Myocyte (in vitro differentiated cells): ENCODE measurements around the gene SLC22A23. TPM values are rescaled to one million over a fixed set of nuclear protein-coding genes. Genes with fewer than 3 reads are reported as not detected.

Source experiments
- DNase-seq: peaks from one replicate; pipeline ENCODE4 v3.0.0-alpha.2; 2012; ENCODE audit warnings: low read depth
- total RNA-seq: library from RNA; depleted of rRNA; stranded (reverse); fragments of >200 nt; gene quantifications from 2 replicates; pipeline ENCODE4 v1.2.3, GENCODE V29; 2014

SLC22A23 gene
- total RNA-seq, 1 donor from 2014 or later, result 1.9 TPM

DNA sequence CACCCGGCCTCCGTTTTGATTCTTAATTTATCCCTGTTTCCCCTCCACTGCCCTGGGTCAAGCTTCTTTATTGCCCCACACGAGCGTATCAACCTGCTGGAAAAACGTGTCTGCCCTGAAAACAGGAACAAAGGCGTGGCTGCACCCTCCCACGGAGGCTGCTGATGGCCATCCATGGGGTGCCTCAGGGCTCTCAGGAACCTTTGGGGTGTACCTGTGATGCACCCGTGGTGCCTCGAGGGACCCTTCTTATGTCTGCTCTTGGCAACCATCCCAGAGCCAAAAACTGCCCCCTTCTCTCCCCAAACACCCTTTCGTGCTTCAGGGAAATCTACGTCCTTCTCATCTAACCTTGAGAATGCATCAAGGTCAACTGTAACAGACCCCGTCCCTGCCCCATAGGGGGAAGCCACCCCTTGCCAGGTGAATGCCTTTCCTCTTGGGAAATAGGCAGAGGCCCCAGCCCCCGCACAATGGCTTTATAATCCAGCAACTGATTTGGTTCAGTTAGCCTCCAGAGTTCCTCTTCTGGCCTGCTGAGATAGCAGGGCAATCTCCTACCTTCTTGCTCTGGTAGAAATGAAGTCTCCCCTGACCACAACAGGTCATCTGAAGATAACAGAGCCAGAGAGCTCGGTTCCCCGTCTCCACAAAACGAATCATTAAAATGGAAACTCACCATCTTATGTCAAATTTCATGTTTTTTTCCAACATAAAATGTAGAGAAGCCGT, 168.7 kb downstream of the SLC22A23 start:
- no peak for DNase-seq

DNA sequence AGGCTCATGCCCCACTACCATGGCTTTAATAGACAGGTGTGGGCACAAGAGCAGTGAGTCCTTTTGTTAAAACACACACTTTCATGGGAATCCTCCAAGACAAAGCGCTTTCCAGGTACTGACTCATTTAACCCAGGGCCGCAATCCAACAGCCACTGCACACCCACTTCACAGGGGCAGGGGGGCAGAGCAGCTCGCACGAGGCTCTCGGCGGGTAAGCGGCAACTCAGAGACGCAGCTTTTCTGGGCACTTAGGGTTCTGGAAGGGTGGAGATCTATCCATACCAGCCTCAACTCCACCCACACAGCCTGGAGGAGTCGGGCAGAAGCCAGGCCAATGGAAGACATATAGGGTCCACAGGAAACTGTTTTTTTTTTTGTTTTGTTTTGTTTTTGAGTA, 169.5 kb downstream of the SLC22A23 start:
- DNase-seq, result no peak

DNA sequence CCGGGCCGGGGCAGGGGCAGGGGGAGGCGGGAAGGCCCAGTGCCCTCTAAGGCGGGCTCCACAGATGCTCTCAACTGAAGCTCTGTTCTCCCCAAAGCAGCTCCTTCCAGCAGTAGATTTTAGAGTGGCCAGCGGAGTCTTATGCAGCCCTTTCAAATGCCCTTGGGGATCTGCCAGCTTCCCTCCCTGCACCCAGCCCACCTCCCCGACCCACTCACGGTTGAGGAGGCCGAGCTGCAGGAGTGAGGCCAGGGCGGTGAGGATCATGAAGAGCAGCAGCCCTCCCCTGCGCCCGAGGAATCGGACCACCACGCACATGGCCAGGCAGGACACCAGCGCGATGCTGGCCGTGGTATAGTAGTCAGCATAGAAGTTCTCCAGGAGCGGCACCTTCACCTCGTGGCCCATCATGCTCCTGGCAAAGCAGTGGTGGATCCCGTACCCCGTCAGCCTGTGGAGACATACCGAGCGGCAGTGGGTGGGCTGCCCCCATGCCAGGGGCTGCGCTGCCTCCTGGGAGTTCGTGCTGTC, 170.1 kb downstream of the SLC22A23 start:
- DNase-seq, result no peak

DNA sequence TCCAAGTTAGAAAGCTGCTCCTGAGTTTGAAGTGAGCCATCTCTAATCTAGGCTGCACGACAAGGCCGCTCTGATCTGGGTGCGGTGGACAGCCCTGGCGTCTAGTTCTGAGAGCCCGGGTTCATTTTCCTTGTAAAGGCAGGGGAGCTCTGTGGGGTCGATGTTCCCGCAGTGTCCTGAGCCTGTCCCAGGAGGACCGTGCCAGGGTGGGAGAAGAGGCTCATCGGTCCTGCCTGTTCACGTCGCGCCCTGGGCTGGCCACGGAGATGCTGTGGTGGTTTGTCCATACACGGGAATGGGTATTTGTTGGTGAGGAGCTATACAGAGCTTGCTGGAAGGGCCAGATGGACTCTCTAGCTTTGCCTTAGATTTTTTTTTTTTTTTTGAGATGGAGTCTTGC, 171.1 kb downstream of the SLC22A23 start:
- no peak for DNase-seq

DNA sequence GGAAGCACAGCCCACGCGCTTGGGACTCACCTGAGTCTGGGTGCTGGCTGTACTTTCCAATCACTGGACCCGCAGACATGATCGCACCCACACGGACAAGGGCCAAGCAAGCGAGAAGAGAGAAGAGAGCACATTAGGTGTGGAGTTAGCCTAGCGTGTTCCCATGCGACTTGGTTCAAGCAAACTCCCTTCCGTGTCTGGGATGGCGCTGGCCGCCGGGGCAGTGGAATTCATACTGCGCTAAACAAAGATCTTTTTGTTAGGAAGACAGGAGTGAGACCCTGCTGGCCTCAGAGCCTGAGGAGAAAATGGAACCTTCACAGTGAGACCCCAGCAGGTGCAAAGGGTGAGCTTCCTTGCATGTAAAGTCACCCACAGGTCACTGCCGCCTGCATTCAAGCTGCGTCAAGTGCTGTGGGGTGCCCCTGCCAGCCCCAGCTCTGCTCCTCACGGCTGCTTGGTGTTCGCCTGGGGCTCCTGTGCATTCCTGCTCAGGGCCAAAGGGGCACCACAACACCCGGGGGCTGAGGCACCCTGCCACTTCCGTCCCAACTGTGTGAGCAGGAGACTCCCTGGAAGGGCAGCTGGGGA, 171.7 kb downstream of the SLC22A23 start:
- DNase-seq, result no peak

DNA sequence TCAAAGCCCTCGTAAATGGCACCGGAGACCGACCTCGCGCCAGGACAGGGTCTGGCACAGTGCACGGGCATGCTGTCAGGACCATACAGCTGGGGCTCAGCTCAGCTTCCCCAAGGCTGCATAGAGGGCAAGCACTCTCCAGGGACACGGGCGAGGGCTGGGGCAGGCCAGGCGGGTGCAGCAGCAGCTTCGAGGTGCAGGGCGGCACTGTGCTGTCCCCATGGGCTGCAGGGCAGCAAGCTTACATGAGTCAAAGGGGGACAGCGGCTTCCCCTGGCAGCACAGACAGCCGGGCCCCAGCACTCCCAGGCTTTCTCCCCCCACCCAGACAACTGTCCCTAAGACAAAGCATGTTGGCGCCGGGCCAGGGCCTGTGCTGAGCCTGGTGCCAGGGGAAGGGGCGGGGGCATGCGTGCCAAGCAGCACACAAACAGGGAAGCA, 172.4 kb downstream of the SLC22A23 start:
- no peak for DNase-seq

DNA sequence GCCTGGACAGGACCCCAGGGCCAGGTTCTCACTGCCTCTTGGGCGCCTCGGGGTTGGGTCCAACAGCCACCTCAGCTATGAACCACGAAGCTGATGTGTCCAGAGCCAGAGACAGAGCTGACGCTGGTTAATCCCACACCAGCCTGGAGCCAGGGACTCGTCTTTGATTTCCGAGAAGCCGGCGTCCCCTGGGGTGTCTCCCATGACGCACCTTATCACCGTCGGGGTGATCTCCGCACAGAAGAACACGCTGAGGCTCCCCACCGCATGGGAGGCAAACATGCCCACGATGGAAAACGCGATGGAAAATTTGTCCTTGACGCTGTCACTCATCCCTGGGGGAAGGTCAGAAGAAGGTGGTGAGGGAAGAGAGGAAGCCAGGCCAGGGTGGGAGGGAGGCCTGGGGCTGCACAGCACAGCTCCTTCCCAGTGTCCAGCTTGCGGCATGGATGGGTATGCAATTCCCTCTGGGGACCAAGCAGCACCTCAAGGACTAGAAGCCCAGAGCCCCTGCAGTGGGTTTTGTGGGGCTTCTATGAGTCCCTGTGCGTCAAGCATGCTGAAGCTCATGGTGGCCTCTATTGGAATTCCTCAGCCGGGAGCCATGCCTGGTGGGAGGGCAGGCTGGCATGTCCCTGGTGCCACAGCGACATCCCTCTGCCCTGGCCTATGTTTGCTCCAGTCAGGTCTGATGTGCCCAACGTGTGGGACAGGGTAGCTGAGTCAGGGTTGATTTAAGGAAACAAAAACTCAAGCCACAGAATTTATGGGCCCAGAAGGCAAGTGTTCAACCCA, 173.0 kb downstream of the SLC22A23 start:
- no peak for DNase-seq

DNA sequence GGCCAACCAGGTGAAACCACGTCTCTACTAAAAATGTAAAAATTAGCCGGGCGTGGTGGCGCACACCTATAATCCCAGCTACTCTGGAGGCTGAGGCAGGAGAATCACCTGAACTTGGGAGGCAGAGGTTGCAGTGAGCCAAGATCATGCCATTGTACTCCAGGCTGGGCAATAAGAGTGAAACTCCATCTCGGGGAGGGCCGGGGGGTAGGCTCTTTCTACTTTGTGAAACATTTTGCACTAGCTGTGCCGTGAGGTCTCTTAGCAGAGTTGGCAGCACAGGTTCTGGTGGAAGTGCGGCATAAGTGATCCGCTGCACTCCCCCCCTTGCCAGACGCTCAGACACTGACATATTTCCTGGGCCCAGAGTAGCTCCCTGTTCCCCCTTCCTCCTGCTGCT, 173.6 kb downstream of the SLC22A23 start:
- no peak for DNase-seq

DNA sequence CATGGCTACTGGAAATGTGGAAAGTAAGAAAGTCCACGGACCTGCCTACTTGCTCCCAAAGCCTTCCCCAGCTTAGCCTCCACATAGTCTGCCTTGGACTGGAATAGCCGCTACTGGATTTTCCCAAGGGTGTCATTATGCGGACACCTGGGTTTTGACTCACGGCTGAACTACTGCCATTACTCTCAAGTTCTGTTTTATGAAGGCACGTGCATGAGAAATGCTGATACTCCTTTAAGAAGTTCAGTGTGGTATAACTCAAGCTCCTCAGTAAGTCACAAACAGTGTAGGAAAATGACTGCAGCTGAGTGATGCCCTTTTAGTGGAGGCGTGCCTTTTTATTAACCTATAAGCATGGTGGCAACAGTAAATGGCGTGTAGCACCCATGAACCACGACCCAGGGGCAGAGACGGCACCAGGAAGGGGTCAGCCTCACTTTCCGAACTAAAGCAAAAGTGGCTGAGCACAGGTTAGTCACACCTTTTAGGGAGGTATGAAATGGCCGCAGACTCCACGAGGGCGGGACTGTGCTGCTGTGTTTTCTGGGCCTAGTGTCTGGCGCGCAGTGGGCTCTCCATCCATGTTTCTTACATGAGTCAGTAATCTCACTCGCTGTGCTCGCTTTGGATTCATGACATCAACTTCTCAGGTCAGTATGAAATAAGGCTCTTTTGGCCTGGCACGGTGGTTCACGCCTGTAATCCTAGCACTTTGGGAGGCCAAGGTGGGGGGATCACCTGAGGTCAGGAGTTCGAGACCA, 174.2 kb downstream of the SLC22A23 start:
- no peak for DNase-seq

DNA sequence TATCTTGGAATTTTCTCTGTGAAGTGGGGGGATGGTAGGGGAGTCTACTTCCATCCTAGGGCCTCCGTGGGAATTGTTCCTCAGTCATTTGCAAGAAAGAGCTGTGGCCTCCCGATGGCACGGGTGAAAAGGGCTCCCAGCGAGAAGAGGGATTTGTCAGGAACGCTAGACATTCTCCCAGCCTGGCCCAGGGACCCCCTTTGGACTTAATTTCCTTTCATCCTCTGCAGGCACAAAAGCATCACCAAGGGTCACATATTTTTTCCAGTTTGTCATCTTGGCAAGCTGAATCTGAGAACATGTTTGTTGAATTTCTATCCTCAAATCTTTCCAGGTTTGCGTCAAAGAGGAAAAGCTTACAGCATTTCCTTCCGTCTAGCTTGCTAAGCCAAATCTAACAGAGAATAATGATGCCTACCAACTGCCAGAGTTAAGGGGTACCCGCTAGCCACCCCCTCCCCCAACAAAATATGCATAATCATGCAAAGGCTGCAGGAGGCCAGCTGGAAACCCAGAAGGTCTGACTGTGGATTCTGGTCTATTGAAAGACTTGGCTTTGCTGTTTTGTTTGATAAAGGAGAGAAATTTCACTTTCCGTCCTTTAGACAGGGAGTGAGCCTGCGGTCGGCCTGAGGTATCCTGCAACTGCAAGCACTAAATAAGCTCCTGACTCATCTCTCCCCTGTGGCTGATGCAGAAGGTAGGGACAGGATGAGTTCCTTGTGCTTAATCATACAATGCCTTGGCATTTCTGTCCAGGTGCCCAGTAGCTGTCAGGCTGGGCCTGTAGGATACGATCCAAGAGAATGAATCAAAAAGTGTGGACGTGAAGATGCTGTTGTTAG, 175.0 kb downstream of the SLC22A23 start:
- DNase-seq, result peak; percentile 51

DNA sequence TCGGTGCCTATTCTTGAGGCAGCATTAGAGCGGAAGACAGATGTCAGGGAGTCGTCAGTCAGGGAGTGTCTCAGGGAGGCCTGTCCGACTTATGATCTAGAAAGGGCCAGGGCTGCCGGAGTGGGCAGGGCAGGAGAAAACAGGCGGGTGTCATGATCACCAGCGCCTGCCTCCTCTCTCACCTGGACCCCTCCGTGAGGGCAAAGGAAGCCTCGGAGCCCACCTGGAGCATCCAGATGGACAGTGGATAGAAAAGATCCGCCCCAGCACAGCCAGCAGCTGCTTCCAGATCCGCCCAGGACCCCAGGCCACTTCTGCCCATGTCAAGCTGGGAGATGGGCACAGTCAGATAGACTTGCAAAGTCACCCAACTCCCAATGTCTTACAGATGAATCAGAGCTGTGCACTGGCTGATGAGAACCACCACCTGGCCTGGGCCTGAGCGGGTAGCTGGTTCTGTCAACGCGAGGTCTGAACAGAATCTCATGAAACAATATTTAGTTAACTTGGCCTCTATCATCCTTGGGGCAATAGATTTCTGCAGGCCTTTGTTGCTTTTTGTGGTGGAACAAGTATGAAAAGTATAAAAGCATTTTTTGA, 175.9 kb downstream of the SLC22A23 start:
- no peak for DNase-seq

DNA sequence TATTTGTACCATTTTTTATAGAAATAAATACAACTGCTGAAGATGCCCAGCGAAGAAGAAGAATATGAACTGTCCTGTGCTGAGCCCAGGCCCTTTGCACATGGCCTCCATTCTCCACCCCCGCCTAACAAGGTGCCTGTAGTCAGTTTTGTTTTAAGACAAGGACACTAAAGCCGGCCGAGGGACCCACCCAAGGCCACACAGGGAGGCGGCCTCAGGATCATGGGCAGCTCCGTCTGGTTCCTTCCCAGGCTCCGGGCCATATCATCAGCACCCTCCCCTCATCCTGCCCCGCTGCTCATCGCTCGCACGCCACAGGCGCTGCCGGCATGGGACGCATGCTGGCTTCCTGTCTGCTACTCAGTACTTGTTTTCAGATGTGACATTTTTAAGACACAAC, 176.8 kb downstream of the SLC22A23 start:
- no peak for DNase-seq

DNA sequence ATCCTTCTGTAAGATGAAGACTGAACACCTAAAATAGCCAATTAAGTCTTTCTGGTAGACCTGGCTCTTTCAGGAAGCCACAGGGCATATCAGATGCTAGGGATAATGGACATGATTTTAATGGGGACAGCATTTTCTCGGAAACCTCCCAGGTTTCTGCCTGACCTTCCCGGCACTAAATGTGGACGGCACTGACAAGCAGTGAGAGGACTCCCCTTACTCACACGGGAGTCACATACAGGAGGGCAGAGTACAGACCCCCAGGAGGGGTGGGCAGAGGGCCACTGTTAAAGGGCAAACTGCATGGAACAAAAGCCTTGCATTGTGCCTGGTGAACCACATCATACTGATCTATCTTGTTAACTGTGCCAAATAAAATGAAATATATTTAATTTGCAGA, 178.2 kb downstream of the SLC22A23 start:
- DNase-seq, result no peak

DNA sequence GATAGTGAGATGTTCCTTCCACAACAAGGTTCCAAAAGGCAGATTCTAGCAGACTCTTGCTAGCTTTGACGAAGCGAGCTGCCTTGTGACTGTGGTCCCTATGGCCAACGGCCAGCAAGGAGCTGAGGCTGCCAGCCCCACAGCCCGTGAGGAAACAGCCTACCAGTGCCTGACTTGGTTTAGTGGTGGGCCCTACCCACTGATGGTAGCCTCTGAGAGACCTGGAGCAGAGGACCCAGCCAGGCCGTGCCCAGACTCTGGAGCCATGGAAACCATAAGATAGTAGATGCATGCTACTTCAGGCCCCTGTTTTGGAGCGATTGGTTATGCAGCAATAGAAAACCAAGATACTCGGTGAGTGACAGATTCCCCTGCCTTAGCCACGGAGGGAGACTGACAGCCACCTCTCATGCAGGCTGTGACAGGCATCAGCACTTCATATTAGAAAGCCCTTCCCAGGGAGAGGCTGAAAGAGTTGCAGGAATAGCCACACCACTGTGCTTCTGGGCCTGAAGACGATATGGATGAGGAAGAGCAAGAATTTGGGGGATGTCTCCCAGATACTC, 178.9 kb downstream of the SLC22A23 start:
- DNase-seq, result no peak

DNA sequence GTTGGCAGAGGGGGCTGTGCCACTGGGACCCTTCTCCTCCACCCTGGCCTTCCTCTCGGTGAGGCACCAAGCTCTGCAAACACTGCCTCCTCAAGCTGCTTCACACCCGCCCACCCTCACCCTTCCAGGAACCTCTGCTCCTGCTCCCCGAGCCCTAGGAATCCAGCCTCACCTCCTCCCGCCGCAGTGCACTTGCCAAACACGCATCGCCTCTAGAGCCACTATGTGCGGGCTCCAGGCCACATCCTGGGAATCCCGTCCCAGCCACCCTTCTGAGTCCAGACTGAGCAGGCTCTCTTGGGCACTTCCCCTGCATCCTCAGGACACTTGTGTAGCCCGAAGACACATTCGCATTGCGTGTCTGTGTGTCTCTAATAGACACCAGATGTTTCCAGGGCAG, 179.6 kb downstream of the SLC22A23 start:
- no peak for DNase-seq

DNA sequence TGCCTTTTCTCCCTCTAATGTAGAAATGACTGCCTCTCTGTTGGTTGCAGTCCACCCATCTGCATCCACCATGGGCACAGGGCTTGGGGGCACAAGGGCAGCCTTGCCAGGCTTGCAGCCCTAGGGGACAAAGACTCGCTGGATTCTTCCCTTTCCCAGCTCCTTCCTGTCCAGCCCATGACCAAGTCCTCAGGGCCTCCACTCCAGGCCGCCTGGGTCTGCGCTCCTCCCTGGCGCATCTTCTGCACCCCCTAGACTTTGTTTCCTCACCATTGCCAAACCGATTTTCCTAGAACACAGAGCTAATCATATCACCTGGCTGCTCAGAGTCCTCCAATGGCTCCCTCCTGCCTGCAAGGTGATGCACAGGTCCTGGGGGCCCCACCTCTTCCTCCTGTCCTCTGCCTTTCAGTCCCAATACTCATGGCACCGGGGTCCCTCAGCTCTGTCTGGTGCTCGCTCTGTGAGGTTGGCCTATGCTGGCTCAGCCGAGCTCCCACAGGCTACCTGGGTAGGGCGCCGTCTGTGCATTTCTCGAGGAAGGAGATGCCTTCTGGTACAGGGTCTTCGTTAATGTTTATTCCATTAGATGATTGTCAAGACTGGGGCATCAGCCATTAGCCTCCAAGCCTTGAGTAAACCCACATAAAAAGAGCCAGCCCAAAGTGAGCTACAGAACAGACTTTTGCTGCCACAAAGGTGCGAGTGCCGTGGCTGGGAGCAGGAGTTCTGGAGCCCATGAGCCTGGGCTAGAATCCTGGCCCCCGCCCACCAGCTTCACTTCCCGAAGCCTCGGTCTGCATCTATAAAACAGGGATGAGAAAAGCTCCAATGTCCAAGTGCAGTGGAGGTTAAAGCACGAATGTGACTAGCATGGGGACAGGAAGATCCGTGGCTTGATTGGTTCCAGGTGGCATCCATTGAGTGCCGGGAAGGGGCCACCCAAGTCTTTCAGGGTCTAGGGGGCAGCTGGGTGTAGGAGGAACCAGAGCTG, 180.4 kb downstream of the SLC22A23 start:
- DNase-seq, result no peak

DNA sequence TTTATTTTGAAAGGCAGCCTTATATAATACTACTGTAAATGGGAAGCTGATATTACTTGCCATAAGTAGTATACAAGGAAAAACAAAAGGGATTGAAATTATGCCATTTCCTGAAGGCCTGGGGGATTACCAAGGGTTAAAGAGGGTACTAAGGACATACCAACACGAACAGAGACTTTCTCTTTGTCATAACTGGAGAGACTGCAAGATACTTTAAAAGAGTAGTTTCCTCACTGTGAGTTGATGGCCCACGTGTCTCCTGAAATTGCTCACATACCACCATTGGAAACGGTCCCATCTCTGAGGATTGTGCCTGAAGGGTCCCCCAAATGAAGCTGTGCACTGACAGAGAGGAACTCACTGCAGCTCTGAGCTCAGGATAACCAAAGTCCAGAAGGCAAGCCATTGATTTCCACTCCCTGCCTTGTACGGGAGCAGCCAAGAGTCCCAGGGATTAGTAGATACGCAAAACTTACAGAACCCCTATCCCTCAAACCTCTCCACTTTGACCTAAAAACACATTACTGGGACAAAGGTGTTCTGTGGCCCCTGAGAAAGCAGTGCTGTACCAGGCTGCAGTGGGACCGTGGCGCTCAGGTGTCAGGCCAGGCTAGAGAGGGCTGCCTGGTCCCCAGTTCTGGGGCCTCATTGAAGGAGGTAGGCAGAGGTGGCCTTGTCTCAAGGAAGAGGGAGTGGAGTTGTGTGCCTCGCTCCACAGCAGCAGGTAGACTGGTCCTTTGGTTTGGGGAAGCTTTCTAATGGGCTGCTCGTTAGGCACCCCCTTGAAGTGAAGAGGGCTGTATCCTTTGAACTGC, 182.9 kb downstream of the SLC22A23 start:
- DNase-seq, result no peak
